Stimulated activated CD4-positive, alpha-beta T cell treated with anti-CD3 and anti-CD28 coated beads, Interleukin-2, amount 100 ng/mL, for 24 hours (primary cell): ENCODE measurements around the gene TOMM7.
"Not testable (repeated sequence)": the region's sequence is repeated elsewhere in the genome, so short reads cannot be mapped to it uniquely, and the experiment has no call there.

Experiments
- DNase-seq, 2 donors: peaks; one replicate each; pipeline ENCODE4 v3.0.0-alpha.2; 2020

The TOMM7 gene

DNA sequence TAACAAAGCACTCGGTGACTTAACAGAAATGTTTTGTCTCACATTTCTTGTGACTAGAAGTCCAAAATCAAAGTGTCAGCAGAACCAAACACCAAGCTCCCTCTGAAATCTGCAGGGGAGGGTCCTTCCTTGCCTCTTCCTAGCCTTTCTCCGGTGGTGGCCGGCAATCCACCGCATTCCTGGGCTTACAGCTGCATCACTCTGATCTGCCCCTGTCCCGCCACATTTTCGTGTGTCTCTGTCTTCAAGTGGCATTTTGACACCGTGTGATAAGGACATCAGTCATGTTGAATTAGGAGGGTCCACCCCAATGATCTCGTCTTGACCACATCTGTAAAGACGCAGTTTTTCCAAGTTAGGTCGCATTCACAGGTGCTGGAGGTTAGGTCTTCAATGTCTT lies 30.5 kb upstream of the TOMM7 start:
- DNase-seq: no peak

DNA sequence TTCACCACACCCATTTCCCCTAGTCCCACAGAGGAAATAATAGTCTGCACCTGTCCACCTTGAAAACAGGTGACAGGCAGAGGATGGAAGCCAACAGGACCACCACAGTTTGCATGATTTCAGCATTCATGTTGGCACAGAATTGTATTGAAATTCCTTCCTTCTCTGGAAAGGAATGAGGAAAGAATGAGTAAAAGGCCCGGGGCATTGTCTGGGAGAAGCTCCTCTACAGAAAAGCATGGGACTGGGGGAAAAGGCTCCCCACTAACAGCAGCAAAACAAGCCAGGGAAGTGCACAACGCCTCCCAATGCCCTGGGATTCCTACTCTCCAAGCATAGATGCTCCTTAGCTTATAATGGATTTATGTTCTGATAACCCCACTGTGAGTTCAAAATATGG lies 28.5 kb upstream of the TOMM7 start:
- DNase-seq: no peak

DNA sequence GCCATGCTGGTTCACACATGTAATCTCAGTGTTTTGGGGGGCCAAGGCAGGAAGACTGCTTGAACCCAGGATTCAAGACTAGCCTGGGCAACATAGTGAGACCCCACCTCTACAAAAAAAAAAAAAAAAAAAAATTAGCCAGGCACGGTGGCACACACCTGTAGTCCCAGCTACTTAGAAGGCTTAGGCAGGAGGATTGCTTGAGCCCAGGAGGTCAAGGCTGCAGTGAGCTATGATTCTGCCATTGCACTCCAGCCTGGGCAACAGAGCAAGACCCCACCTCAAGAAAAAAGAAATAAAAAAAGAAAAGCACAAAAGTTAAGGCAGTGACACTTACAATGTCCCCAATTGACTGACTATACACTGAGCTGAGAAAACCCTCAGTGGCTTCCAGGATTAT lies 27.7 kb upstream of the TOMM7 start:
- DNase-seq: not testable (repeated sequence)

DNA sequence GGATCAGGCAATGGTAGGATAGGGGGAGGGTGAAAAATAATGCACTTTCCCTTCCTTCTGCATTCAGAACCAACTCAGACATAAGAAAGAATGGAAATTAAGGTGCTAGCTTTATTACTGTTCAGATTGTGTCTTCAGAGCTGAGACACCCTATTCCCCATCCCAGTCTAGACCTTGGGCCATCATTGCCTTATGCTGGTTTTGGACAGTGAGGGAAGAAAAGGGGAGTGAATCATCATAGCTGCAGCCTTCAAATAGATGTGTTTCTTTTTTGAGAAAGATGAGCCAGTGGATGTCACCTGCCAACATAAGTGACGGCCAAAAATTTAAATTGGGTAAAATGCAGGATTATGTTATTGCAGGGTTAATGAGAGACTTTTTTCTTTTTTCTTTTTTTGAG lies 27.0 kb upstream of the TOMM7 start:
- no peak for DNase-seq

DNA sequence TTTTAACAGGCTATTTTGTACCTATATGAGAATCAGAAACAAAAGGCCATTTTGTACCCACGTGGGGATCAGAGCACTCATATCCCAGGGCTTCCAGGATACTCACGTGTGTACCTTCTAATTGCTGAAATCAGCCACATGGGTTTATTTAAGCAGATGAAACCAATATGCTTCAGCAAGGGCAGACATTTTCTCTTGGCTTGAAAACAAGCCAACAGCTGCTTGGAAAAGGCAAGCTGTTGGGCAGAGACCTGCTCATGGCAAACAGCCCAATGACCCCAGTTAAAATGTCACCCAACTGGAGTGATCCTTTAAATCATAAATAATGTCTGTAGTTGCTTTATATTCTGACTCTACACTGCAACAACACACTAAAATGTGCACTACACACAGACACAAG lies 26.5 kb upstream of the TOMM7 start:
- DNase-seq: no peak

DNA sequence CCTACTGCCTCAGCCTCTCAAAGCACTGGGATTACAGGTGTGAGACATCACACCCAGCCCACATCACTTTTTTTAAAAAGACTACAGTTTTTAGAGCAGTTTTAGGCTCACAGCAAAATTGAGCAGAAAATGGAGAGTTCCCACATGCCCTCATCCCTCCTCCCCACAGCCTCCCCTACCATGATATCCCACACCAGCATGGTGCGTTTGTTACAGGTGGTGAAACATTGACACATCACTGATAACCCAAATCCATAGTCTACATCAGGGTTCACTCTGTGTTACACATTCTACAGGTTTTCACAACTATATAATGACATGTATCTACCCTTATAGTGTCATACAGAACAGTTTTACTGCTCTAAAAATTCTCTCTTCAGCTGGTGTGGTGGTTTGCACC lies 24.3 kb upstream of the TOMM7 start:
- DNase-seq: no peak

DNA sequence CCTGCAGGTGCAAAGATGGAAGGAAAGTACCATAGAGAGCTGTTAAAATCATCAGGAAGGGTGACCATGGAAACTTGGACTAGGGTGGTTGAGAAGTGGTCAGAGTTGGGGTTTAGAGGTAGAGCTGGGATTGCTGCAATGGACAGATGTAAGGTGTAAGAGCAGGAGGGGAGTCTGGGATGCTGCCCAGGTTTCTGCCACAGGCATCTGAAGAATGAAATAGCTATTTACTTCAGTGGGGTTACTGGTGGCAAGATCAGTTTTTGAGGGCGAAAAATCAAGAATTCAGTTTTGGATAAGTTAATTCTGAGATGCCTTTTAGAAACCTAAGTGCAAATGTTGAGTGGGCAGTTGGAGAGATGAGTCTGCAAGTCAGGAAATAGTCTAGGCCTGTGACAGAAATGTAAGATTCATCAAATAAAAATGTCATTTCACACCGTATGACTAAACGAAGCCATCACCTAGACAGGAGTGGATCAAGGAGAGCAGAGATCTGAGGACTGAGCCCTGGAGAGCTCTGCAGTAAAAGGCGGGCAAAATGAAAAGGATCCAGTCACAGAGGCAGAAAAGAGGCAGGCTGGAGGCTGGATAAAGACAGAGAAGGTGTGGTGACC lies 22.7 kb upstream of the TOMM7 start:
- no peak for DNase-seq

DNA sequence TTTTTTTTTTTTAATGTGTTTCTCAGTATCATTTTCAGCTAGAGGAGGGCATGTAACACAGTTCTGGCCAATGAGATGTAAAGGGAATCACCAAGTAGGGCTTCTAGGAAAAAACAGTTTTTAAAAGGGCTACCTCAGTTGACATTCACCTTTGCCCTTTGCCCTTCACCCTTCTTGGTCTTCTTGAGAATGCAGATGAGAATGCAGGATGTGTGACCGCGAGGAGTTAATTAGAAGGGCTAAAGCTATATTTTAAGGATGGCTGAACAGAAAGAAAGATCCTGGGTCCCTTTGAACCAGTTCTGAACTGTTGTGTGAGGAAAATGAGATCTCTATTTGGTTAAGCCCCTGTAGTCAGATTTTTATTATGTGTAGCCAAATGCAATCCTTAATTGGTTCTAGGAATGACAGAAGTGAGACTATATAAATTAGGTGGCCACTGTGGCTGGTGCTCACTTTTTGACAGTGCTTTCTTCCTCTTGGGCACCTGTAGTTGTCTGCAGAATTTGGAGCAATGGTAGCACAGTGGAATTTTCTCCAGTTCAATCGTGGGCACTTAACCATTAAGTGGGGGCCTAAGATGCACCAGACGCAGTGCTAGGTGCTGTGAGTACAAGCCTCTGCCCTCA lies 21.1 kb upstream of the TOMM7 start:
- DNase-seq: no peak

DNA sequence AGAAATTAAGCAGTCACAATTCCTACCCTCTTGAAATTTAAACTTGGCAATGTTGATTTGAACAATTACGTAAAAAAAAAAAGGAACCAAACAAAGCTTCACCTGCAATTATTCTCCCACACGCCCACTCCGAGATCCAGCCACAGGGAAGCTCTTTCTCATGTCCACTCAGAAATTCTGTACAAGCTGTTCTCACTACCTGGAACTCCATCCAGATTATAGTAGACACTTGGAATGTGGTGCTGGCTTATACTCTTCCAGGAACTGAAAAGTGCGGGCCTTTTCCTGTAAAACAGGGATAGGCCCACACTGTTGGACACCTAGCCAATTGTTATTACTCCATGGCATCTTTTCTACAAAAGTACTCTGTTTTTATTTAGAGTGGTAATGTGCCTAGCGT lies 20.3 kb upstream of the TOMM7 start:
- DNase-seq: no peak

DNA sequence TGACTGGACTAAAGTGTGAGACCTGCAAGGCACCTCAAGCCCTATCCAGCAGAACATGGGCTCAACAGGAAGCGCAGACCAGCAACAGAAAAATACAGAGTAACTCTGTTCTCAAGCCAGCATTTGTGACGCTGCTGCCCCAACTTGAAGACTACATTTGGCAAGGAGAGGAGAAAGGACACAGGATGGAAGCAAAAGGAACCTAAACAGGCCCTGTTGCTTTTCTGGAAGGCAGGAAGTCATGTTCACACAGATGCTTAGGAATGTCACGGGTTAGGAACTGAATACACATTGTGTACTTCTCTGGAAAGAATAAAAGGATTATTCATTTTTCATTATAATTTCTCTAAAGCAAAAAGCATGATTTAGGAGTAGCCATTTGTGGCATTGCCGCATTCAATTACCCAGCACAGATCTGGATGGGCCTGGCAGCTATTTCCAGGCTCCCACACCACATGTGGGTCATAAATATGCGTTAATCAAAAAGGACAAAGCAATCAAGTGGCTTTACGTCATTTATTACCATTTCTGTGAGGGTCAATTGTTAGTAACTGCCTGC lies 19.8 kb upstream of the TOMM7 start:
- no peak for DNase-seq

DNA sequence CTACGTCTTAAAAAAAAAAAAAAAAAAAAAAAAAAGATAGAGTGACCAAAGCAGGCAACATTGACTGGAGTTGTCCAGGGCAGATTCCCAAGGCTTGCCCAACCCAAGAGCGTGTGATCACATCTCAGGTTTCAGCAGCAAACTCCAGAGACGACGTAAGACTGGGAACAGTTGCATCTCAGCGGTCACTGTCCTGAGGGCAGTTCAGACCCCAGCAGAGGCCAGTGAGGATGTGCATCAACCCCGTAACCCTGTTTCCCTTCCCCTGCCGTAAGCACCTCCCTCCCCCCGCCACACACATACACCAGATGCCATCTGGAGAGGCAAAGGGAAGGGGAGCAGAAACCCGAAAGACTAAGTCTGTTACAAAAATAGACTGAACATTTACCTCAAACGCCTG lies 19.3 kb upstream of the TOMM7 start:
- DNase-seq: no peak

DNA sequence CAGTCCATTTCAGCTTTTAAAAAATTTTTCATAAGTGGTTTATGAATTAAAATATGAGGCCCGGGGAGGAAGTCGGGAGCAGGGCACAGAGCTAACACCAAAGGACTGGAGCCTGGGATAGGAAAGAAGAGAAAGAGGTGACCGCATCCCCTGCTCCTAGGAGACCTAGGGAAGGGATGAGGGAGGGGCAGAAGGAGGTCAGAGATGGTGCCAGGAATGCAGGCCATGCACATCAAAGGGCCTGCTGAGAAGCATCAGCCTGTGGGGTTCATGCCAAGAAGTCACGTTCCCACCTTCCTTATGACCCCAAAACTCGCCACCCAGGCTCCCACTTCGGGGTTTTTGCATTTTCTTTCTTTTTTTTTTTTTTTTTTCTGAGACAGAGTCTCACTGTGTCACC lies 14.7 kb upstream of the TOMM7 start:
- no peak for DNase-seq

DNA sequence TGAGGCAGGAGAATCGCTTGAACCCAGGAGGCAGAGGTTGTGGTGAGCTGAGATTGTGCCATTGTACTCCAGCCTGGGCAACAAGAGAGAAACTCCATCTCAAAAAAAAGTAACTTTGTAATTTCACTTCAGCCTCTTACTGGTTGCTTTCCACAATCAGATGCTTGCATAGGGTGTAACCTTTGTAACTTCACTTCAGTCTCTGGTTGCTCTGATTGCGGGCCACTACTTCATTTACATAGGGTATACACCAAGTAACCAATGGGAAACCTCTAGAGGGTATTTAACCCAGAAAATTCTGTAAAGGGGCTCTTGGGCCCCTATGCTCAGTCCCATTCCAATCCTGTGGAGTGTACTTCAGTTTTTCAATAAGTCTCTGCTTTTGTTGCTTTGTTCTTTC lies 13.9 kb upstream of the TOMM7 start:
- DNase-seq: not testable (repeated sequence)

DNA sequence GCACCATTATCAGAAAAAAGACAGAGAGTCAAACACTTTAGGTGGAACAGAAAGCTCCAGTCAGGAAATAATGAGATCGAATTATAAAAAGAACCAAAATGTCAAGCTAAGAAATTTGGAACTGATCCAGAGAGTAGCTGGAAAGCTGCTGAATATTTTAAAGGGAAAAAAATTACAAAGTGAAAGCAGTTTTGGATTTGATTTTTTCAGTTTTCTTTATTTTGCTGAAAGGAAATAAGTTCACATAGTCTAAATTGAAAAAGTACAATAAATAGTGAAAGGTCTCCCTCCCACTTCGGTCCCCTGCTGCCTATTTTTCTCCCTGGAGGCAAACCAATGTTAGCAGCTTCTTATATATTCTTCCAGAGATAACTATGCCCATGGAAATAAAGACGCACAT lies 11.3 kb upstream of the TOMM7 start:
- no peak for DNase-seq

DNA sequence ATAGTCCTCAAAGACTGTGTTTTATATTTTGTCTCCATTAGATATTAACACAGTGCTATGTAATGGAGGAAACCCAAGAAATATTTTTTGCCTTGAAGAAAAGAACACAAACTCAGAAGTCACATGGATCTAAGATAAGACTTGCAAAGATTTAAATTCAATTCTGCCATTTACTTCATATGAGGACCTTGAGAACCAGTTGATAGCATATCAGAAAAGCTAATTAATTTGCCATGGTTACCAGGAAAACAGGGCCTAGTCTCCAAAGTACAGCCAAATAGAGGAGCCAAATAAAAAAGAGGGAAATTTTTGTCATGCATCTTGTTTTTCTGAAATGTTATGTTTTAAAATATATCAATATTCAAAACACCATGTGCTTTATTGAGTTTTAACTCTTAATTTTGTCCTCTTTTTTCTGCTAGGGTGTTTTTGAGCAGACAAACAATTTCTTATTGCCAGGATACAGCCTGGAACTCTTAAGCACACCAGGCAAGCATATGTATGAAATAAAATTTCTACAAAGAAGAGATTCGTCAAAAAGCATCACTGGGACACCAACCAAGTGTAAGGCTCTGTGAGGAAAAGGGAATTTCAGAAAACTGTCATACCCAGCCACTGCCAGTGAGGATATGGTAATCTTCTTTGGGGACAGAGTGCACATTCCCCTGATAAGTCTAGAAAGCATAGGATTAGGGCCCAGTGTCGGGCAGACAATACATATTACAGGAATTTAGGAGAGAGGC lies 10.6 kb upstream of the TOMM7 start:
- no peak for DNase-seq

DNA sequence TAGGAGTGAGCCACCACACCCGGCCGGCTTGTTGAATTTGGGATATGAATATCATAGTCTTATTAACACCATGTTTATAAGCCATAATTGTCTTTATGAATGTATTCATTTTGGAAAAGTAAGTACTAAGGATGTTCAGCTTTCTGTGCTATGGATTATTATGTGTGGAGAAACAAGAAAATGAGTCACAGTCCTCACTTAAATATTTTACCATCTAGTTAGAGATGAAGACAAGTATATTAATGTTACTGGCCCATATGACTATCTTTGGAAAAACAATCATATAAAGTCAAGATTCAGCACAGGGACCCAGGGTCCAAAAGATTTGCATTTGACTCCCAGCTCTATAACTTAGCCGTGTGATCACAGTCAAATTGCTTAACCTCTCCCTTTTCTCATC lies 9.8 kb upstream of the TOMM7 start:
- no peak for DNase-seq

DNA sequence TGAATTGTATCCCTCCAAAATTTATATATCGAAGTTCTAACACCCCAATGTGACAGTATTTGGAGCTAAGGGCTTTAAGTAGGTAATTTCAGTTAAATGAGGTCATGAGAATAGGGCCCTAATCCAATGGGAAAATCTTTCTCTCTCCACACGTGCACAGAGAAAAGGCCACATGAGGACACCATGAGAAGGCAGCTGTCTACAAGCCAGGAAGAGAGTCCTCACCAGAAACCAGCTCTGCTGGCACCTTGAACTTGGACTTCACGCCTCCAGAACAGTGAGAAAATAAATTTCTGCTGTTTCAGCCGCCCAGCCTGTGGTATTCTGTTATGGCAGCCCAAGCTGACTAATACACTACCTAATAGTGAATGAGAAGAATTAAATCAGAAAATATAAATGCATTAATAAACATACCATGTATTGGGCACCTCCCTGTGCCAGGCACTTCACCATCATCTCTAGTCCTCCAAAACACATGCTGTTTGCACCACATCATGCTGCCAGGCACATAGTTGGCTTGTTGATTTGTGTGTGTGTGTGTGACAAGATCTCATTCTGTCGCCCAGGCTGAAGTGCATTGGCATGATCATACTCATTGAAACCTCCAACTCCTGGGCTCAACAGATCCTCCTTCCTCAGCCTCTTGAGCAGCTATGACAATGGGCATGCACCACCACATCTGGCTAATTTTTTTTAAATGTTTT lies 9.1 kb upstream of the TOMM7 start:
- no peak for DNase-seq

DNA sequence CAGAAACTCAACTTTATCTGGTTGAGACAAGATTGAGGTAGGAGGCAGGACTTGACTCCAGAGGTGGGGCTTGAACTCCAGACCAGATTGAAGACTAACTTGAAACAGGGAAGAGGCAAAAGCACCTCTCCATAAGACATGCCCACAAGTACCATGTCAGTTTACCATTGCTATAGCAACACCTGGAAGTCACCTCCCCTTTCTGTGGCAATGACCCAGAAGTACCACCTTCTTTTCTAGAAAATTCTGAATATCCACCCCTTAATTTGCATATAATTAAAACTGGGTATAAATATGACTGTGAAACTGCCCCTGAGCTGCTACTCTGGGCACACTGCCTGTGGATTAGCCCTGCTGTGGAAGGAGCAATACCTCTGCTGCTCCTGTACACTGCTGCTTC lies 4.9 kb upstream of the TOMM7 start:
- no peak for DNase-seq

DNA sequence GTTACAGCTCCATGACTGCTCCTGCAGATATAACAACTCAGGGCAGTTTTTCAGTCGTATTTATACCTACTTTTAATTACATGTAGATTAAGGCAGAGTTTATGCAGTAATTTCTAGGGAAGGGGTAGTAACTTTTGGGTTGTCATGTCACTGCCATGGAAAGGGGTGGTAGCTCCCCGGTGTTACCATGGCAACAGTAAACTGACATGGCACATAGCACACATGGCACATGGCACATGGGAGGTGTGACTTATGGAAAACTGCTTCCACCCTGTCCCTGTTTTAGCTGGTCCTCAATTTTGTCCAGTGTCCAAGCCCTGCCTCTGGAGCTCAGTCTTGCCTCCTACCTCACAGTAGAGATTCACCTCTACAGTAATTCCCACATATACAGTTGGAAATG lies 3.9 kb upstream of the TOMM7 start:
- DNase-seq: no peak

DNA sequence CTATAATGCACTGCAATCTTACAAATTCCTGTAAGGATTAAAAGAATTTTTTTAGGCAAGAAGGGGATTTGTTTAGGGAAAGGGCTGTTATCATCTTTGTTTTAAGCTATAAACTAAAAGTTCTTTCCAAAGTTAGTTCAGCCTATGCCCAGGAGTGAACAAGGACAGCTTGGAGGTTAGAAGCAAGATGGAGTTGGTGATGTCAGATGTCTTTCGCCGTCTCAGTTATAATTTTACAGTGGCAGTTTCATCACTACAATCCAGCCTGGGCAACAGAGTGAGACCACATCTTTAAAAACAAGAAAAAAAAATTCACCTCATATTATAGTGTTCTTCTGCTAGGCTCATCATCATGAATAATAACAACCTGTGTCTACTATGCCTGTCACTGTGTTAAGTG lies 2.1 kb upstream of the TOMM7 start:
- no peak for DNase-seq

DNA sequence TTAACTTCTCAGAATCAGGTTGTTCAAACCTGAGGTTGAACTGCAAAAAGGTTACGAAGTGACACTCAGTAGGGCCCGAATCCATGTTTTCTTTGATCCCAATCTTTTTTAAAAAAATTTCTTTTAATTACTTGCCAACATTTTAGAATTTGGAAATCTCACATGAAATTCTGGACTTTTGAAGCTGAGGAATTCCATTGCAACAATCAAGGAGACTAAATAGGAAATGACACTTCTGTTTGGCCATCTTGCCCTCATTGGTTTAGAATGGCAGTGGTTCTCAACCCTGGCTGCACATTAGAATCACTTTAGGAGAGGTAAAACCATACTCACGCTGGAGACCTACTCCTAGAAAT lies 471 bp upstream of the TOMM7 start:
- no peak for DNase-seq

DNA sequence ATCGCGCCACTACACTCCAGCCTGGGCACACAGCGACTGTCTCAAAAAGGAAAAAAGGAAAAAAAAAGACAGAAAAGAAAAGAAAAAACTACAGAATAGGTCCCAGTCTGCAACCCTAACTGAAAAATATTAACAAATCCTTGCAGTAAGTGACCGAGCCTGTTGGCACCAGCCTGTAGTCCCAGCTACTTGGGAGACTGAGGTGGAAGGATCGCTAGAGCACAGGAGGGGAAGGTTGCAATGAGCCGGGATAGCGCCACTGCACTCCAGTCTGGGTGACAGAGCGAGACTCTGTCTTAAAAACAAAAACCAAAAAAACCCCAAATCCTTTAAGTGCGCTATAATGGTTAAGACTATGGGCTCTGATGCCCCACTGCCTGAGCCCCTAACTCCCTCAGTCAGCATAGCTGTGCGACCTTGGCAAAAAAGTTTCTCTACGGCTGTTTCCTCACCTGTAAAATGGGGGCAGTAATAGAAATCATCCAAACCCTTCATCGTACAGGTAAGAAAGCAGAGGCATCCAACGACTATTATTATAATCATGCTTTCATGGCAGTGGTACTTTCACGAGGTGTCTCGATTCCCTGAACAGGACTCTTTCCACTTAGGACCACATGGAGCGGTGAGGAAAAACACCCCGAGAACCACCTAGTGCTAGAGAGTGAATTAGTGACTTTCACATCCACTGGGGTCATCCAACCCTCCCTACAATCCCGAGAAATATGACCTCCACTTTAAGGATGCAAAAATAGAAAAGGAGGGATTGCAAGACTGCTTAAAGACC lies 755 bp downstream of the TOMM7 start:
- DNase-seq: peak in 1 of 2 donors; percentile 7

DNA sequence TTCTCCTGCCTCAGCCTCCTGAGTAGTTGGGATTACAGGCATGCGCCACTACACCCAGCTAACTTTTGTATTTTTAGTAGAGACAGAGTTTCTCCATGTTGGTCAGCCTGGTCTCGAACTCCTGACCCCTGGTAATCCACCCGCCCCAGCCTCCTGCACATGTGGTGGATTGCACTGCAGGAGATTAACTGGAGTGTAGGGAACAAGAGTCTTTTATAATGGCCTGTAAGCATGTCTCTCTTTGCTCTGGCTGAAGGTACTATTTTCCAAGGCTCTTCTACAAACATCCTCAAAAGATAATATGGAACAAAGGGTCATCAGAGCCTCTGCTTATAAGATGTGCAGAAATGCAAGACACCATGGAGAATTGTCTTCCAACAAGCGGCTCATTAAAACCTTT lies 3.2 kb downstream of the TOMM7 start:
- DNase-seq: no peak
